PC-9 (cell line): Measurements from ENCODE around the gene NECAB2. TPM values are rescaled to one million over a fixed set of nuclear protein-coding genes. Genes with fewer than 3 reads are reported as not detected.

Experiments
- BruUV-seq: library from RNA; stranded (reverse); fragments of 400-500 nt; replicated peaks from 2 replicates; lab custom pipeline; 2021; lab: Mats Ljungman, UMichigan
- CTCF ChIA-PET: fragments of 300-600 bp; sonication (Branson Sonifier 250); formaldehyde crosslinking; loops from one replicate; lab custom pipeline; 2022; ENCODE audit warnings: antibody characterized with exemption; lab: Charles Lee
- POLR2A ChIA-PET: fragments of 300-600 bp; sonication (Branson Sonifier 250); formaldehyde crosslinking; loops from one replicate; lab custom pipeline; 2022; ENCODE audit warnings: antibody characterized with exemption; ENCODE audit not compliant: unreplicated experiment; lab: Charles Lee
- DNase-seq, 2 experiments: peaks; one replicate each; pipeline versions ENCODE4 v3.0.0 to v3.0.0-alpha.2; 2015 to 2022; ENCODE audit warnings: mixed read lengths in 1 of 2
- H2AFZ ChIP-seq: fragments of 200-600 bp; sonication (generic); 2 replicates; pipeline ENCODE4 v1.8.1; 2017; ENCODE audit warnings: antibody characterized with exemption
- H3F3A ChIP-seq: fragments of 200-600 bp; sonication (generic); 2 replicates; pipeline ENCODE4 v1.8.1; 2017; ENCODE audit warnings: antibody characterized with exemption, mild to moderate bottlenecking, low read depth; ENCODE audit not compliant: insufficient read depth
- H3K27ac ChIP-seq: fragments of 200-600 bp; sonication (generic); 2 replicates; pipeline ENCODE4 v1.6.1; 2016; ENCODE audit warnings: mixed run types
- H3K27me3 ChIP-seq: fragments of 200-600 bp; sonication (generic); 2 replicates; pipeline ENCODE4 v1.6.1; 2016; ENCODE audit warnings: low read depth, mixed run types; ENCODE audit not compliant: insufficient read depth
- H3K36me3 ChIP-seq: fragments of 200-600 bp; sonication (generic); 2 replicates; pipeline ENCODE4 v1.6.1; 2016; ENCODE audit warnings: low read depth, mixed run types
- H3K4me1 ChIP-seq: fragments of 200-600 bp; sonication (generic); replicated peaks from 2 replicates; pipeline ENCODE4 v1.6.1; 2016; ENCODE audit warnings: mixed run types; ENCODE audit not compliant: insufficient read depth
- H3K4me2 ChIP-seq: fragments of 200-600 bp; sonication (generic); 2 replicates; pipeline ENCODE4 v1.6.1; 2017; ENCODE audit warnings: mixed run types
- H3K4me3 ChIP-seq: fragments of 200-600 bp; sonication (generic); 2 replicates; pipeline ENCODE4 v1.6.1; 2016; ENCODE audit warnings: mixed run types
- H3K79me2 ChIP-seq: fragments of 200-600 bp; sonication (generic); 2 replicates; pipeline ENCODE4 v1.6.1; 2017; ENCODE audit warnings: low read depth, mixed run types
- H3K9me2 ChIP-seq: fragments of 200-600 bp; sonication (generic); 2 replicates; pipeline ENCODE4 v1.8.1; 2017; ENCODE audit warnings: mild to moderate bottlenecking; ENCODE audit not compliant: insufficient read depth
- H3K9me3 ChIP-seq: fragments of 200-600 bp; sonication (generic); 2 replicates; pipeline ENCODE4 v1.8.1; 2016; ENCODE audit warnings: low read depth; ENCODE audit not compliant: insufficient read depth
- H4K20me1 ChIP-seq: fragments of 200-600 bp; sonication (generic); 2 replicates; pipeline ENCODE4 v1.8.1; 2017; ENCODE audit not compliant: insufficient read depth
- EZH2 ChIP-seq: fragments of 200-600 bp; sonication (generic); IDR thresholded peaks from 2 replicates; pipeline ENCODE4 v1.8.0; 2017; ENCODE audit warnings: antibody characterized with exemption, low read depth
- intact Hi-C: fragments of 100-400 bp; cut with micrococcal nuclease; formaldehyde crosslinking; loops from one replicate; pipeline ENCODE4 v1.10.0; 2022; ENCODE audit not compliant: unreplicated experiment
- total RNA-seq: library from RNA; stranded (reverse); gene quantifications from 2 replicates; pipeline ENCODE4 v1.2.3, GENCODE V29; 2021
- TF ChIP-seq, protein P1 (sequence below): fragments of 200-600 bp; sonication (generic); conservative IDR thresholded peaks from 2 replicates; pipeline ENCODE4 v1.6.1; 2017; ENCODE audit warnings: mixed run types, antibody characterized with exemption, mild to moderate bottlenecking, moderate library complexity

NECAB2 gene
- total RNA-seq, 1 experiment from 2014 or later: 0.74 TPM

DNA sequence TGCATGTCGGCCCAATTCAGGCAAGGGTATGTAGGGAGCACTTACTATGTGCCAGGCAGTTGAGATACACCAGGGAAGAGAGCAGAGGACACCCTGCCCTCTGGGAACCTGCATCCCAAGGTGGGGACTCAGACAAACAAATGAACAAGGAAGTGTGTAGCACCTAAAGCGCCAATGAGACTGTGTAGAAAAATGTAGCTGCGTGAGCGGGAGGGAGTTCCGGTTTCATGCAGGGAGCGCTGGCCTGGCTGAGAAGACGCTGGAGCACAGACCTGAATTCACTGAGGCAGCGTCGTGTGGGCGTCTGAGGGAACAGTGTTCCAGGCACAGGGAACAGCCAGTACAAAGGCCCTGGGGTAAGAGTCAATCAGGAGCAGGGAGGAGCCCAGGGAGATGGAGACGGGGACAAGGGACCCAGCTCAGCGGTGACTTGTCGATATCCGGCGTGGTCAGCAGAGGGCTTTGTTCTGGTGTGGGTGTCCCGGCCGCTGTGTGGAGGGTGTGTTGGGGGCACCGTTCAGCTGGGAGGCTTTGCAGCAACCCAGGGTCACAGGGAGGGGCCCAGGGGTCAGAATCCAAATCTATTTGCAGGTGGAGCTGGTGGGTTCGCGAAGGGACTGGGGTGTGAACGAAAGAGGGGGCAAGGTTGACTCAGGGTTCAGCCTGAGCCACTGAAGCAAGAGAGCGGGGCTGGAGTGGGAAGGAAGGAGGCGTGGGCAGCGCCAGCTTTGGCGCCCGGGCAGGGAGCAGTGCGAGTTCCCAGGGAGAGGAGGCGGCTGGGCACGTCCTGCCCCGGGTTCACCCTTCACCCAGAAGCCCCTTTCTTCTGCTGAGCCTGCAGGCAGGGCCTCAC is 32.8 kb upstream of the NECAB2 start:
- H3K27me3 ChIP-seq: no peaks in the 10 kb centered on the region
- H2AFZ ChIP-seq: no peak overlapping the region
- H3K4me2 ChIP-seq: no peak overlapping the region
- no peaks in the 10 kb centered on the region for H4K20me1 ChIP-seq
- H3K9me3 ChIP-seq: no peaks in the 10 kb centered on the region
- H3K36me3 ChIP-seq: no peaks in the 10 kb centered on the region
- DNase-seq: no peak
- no peaks in the 10 kb centered on the region for H3K4me1 ChIP-seq
- ChIA-PET POLR2A (no interaction called here), CTCF (interaction anchor here (0.5 kb wide), 1 partner anchor 157 kb away, joined by 5 read pairs; no protein-coding TSS in a partner anchor)
- H3K79me2 ChIP-seq: no peaks in the 10 kb centered on the region
- no peaks in the 10 kb centered on the region; the same call in 1 of the 2 replicates for H3F3A ChIP-seq
- TF ChIP-seq, protein P1, sequence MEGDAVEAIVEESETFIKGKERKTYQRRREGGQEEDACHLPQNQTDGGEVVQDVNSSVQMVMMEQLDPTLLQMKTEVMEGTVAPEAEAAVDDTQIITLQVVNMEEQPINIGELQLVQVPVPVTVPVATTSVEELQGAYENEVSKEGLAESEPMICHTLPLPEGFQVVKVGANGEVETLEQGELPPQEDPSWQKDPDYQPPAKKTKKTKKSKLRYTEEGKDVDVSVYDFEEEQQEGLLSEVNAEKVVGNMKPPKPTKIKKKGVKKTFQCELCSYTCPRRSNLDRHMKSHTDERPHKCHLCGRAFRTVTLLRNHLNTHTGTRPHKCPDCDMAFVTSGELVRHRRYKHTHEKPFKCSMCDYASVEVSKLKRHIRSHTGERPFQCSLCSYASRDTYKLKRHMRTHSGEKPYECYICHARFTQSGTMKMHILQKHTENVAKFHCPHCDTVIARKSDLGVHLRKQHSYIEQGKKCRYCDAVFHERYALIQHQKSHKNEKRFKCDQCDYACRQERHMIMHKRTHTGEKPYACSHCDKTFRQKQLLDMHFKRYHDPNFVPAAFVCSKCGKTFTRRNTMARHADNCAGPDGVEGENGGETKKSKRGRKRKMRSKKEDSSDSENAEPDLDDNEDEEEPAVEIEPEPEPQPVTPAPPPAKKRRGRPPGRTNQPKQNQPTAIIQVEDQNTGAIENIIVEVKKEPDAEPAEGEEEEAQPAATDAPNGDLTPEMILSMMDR: no peak
- no peak for TF ChIP-seq EZH2
- no TSS peak for BruUV-seq
- H3K9me2 ChIP-seq: no peaks in the 10 kb centered on the region
- H3K4me3 ChIP-seq: no peak overlapping the region
- H3K27ac ChIP-seq: no peak overlapping the region
- intact Hi-C loops: no loop called here

DNA sequence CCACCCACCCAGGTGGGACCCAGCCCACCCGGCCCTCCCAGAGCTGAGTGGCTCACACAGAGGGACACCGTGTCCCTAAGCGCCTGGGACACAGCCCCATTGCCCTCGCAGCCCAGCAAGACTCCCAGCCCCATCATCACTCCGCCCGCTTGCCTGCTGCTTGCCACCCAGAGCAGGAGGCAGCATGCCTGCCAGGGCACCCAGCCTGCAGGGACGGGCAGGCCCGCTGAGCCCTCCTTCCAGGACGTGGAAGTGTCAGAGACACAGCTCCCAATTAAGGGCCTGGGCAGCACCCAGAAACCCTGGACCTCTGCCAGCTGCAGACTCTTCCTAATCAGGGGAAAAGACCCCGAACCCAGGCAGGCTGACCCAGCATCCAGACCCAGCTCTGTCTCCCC is 32.2 kb upstream of the NECAB2 start:
- H3K36me3 ChIP-seq: no peaks in the 10 kb centered on the region
- ChIA-PET CTCF (interaction anchor here (0.5 kb wide), 1 partner anchor 156 kb away, joined by 5 read pairs; no protein-coding TSS in a partner anchor), POLR2A (no interaction called here)
- no peaks in the 10 kb centered on the region for H3K27me3 ChIP-seq
- no peaks in the 10 kb centered on the region for H3K4me1 ChIP-seq
- TF ChIP-seq, protein P1: no peak
- TF ChIP-seq EZH2: no peak
- no peak for DNase-seq
- BruUV-seq: no TSS peak
- no peak overlapping the region for H3K27ac ChIP-seq
- H3K4me2 ChIP-seq: no peak overlapping the region
- H3K4me3 ChIP-seq: no peak overlapping the region
- H3F3A ChIP-seq: no peaks in the 10 kb centered on the region; the same call in 1 of the 2 replicates
- H2AFZ ChIP-seq: no peak overlapping the region
- intact Hi-C loops: no loop called here
- H3K9me2 ChIP-seq: no peaks in the 10 kb centered on the region
- H4K20me1 ChIP-seq: no peaks in the 10 kb centered on the region
- H3K79me2 ChIP-seq: no peaks in the 10 kb centered on the region
- no peaks in the 10 kb centered on the region for H3K9me3 ChIP-seq

DNA sequence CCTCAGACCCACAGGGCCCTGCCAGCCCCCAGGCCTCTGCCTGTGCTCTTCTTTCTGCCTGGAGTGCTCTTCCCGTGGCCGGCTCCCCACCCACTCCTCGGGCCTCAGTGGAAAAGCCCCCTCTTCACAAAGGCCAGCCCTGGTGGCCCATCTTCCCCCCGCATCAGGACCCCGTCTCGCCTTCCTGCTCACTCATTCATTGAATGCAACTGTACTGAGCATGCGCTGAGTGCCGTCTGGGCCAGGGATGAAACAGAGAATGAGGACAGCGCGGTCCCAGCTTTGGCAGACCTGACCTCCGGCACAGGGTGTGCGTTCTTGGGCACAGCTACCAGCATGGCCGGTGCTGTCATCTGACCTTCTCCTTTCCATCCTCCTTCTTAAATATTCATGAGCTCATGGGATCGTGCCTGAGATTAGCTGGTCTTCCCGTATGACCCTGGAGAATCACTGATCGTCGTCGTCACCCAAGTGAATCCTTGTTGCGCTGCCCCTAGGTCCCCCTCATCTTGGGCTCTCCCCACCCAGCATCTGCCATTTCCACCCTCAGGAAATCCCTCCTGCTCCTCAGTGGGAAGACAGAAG is 31.4 kb upstream of the NECAB2 start:
- H3K36me3 ChIP-seq: no peaks in the 10 kb centered on the region
- H3K79me2 ChIP-seq: no peaks in the 10 kb centered on the region
- TF ChIP-seq EZH2: no peak
- TF ChIP-seq, protein P1: no peak
- H3K4me1 ChIP-seq: no peaks in the 10 kb centered on the region
- ChIA-PET POLR2A (no interaction called here), CTCF (no interaction called here)
- intact Hi-C loops: no loop called here
- H2AFZ ChIP-seq: no peak overlapping the region
- DNase-seq: no peak
- H3K4me3 ChIP-seq: no peak overlapping the region
- no peaks in the 10 kb centered on the region; the same call in 1 of the 2 replicates for H3F3A ChIP-seq
- no peaks in the 10 kb centered on the region for H4K20me1 ChIP-seq
- no peaks in the 10 kb centered on the region for H3K9me2 ChIP-seq
- no peaks in the 10 kb centered on the region for H3K27me3 ChIP-seq
- H3K27ac ChIP-seq: no peak overlapping the region
- no TSS peak for BruUV-seq
- H3K9me3 ChIP-seq: no peaks in the 10 kb centered on the region
- H3K4me2 ChIP-seq: no peak overlapping the region
